ENCODE data around the gene RFC2.

DNA sequence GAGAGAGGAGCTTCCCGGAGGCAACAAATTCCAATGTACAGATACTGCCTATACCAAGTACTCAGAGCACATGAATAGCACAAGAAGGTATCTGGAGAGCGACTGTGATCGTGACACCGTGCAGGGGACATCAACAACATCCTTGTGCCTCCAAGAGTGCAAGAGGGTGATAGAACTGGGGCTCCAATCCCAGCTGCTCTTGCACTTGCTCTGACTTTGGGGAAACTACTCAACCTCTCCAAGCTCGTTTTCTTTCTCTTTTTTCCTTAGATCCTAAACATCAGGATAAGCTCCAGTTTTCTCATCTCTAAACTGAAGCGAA is 12.1 kb downstream of the RFC2 start:
- TF ChIP-seq TAF1 (IDR thresholded peaks at IDR 0.05; ENCODE audit: borderline replicate concordance, low read depth, low read length) (no peak), POLR2A (IDR thresholded peaks at IDR 0.05; ENCODE audit: low read depth, low read length) (no peak), POLR2AphosphoS5 (IDR thresholded peaks at IDR 0.05; ENCODE audit: low read depth, low read length) (no peak)
